HEK293 (cell line): ENCODE results near the gene CCDC13.
A peak's percentile ranks its signal among the peaks of the same experiment; 100 is the strongest.

Experiments
- CTCF ChIA-PET: fragments of 350-600 bp; formaldehyde crosslinking; extraction: SDS; loops from one replicate; lab custom pipeline; 2021; ENCODE audit warnings: antibody characterized with exemption; lab: Yijun Ruan, JAX
- POLR2A ChIA-PET: fragments of 300-600 bp; formaldehyde crosslinking; extraction: SDS; loops from one replicate; lab custom pipeline; 2020; ENCODE audit warnings: antibody characterized with exemption, inconsistent platforms; lab: Yijun Ruan, JAX
- H3K27ac ChIP-seq: fragments of 200-500 bp; sonication (Bioruptor generic); 2 replicates; pipeline ENCODE4 v1.5.1; 2014; ENCODE audit warnings: low read depth, low read length, control low read depth, inconsistent platforms; ENCODE audit errors: extremely low read depth
- H3K36me3 ChIP-seq, 2 experiments: fragments of 200-500 bp in 1 of 2; sonication (Bioruptor generic) in 1 of 2; 1 replicate in 1 of 2; 2 replicates in 1 of 2; pipeline ENCODE4 v1.5.1; 2014 to 2017; ENCODE audit warnings: inconsistent platforms in 2 of 2, low read length in 2 of 2; ENCODE audit not compliant: control insufficient read depth in 2 of 2, insufficient read depth in 1 of 2
- H3K4me1 ChIP-seq: fragments of 200-500 bp; sonication (Bioruptor generic); 2 replicates; pipeline ENCODE4 v1.5.1; 2014; ENCODE audit warnings: mild to moderate bottlenecking, low read length, inconsistent platforms; ENCODE audit not compliant: control insufficient read depth, insufficient read depth
- H3K4me3 ChIP-seq: 2 replicates; pipeline ENCODE4 v1.5.1; 2011; ENCODE audit warnings: low read depth, mild to moderate bottlenecking, control low read depth, low read length, moderate library complexity
- H3K9me3 ChIP-seq: fragments of 200-500 bp; sonication (Bioruptor generic); 2 replicates; pipeline ENCODE4 v1.5.1; 2014; ENCODE audit warnings: low read depth, low read length, inconsistent platforms; ENCODE audit not compliant: control insufficient read depth, insufficient read depth
- HOXD13 ChIP-seq: sonication (generic); formaldehyde crosslinking; IDR thresholded peaks from 2 replicates; pipeline ENCODE4 v1.8.0; 2022; ENCODE audit warnings: missing genetic modification reagents, borderline replicate concordance
- MYNN ChIP-seq: fragments of 450-650 bp; formaldehyde crosslinking; IDR thresholded peaks from 2 replicates; pipeline ENCODE4 v1.5.1; 2016; ENCODE audit warnings: missing biosample characterization, missing genetic modification characterization, borderline replicate concordance
- YY2 ChIP-seq: fragments of 450-650 bp; formaldehyde crosslinking; IDR thresholded peaks from 2 replicates; pipeline ENCODE4 v1.5.1; 2016; ENCODE audit warnings: missing biosample characterization, missing genetic modification characterization
- ZFP37 ChIP-seq: fragments of 450-650 bp; formaldehyde crosslinking; IDR thresholded peaks from 2 replicates; pipeline ENCODE4 v1.5.1; 2016; ENCODE audit warnings: missing biosample characterization, missing genetic modification characterization
- ZNF140 ChIP-seq: fragments of 450-650 bp; formaldehyde crosslinking; IDR thresholded peaks from 2 replicates; pipeline ENCODE4 v1.5.1; 2016; ENCODE audit warnings: missing biosample characterization, missing genetic modification characterization
- ZNF155 ChIP-seq: fragments of 450-650 bp; formaldehyde crosslinking; IDR thresholded peaks from 2 replicates; pipeline ENCODE4 v1.5.1; 2016; ENCODE audit warnings: missing biosample characterization, missing genetic modification characterization
- ZNF19 ChIP-seq: fragments of 450-650 bp; formaldehyde crosslinking; IDR thresholded peaks from 2 replicates; pipeline ENCODE4; 2016; ENCODE audit warnings: missing biosample characterization, missing genetic modification characterization, low read depth
- ZNF24 ChIP-seq: fragments of 450-650 bp; formaldehyde crosslinking; IDR thresholded peaks from 2 replicates; pipeline ENCODE4 v1.5.1; 2016; ENCODE audit warnings: missing biosample characterization, missing genetic modification characterization
- ZNF324 ChIP-seq: fragments of 450-650 bp; formaldehyde crosslinking; IDR thresholded peaks from 2 replicates; pipeline ENCODE4 v1.5.1; 2016; ENCODE audit warnings: missing biosample characterization, missing genetic modification characterization
- ZNF600 ChIP-seq: fragments of 450-650 bp; formaldehyde crosslinking; IDR thresholded peaks from 2 replicates; pipeline ENCODE4 v1.5.1; 2016; ENCODE audit warnings: missing biosample characterization, missing genetic modification characterization
- ZNF654 ChIP-seq: fragments of 450-650 bp; formaldehyde crosslinking; IDR thresholded peaks from 2 replicates; pipeline ENCODE4 v1.5.1; 2016; ENCODE audit warnings: low read depth, missing biosample characterization, missing genetic modification characterization
- ZNF677 ChIP-seq: fragments of 450-650 bp; IDR thresholded peaks from 2 replicates; pipeline ENCODE4 v1.5.0; 2018; ENCODE audit warnings: missing biosample characterization, mild to moderate bottlenecking, missing genetic modification characterization, moderate library complexity
- ZNF701 ChIP-seq: fragments of 450-650 bp; formaldehyde crosslinking; IDR thresholded peaks from 2 replicates; pipeline ENCODE4 v1.5.1; 2016; ENCODE audit warnings: missing biosample characterization, missing genetic modification characterization
- ZNF791 ChIP-seq: fragments of 450-650 bp; formaldehyde crosslinking; IDR thresholded peaks from 2 replicates; pipeline ENCODE4 v1.5.1; 2016; ENCODE audit warnings: missing biosample characterization, missing genetic modification characterization
- TF ChIP-seq, protein P1 (sequence below): fragments of 450-650 bp; formaldehyde crosslinking; IDR thresholded peaks from 2 replicates; pipeline ENCODE4 v1.5.1; 2017; ENCODE audit warnings: missing biosample characterization, missing genetic modification characterization
- TF ChIP-seq, protein P2 (sequence below): fragments of 450-650 bp; formaldehyde crosslinking; IDR thresholded peaks from 2 replicates; pipeline ENCODE4 v1.5.1; 2016; ENCODE audit warnings: missing biosample characterization, missing genetic modification characterization
- TF ChIP-seq, protein P3 (sequence below): sonication (generic); formaldehyde crosslinking; IDR thresholded peaks from 2 replicates; pipeline ENCODE4 v1.8.1; 2022; ENCODE audit warnings: mild to moderate bottlenecking, moderate library complexity, missing genetic modification reagents
- TF ChIP-seq, protein P4 (sequence below): fragments of 450-650 bp; formaldehyde crosslinking; IDR thresholded peaks from 2 replicates; pipeline ENCODE4 v1.5.1; 2016; ENCODE audit warnings: missing biosample characterization, missing genetic modification characterization
- TF ChIP-seq, protein P5 (sequence below): fragments of 450-650 bp; formaldehyde crosslinking; IDR thresholded peaks from 2 replicates; pipeline ENCODE4 v1.5.1; 2017; ENCODE audit warnings: missing biosample characterization, missing genetic modification characterization
- TF ChIP-seq, protein P6 (sequence below): fragments of 450-650 bp; formaldehyde crosslinking; IDR thresholded peaks from 2 replicates; pipeline ENCODE4 v1.5.1; 2016; ENCODE audit warnings: missing biosample characterization, missing genetic modification characterization
- TF ChIP-seq, protein P7 (sequence below): fragments of 450-650 bp; formaldehyde crosslinking; IDR thresholded peaks from 2 replicates; pipeline ENCODE4 v1.5.1; 2016; ENCODE audit warnings: missing biosample characterization, missing genetic modification characterization
- TF ChIP-seq, protein P8 (sequence below): fragments of 450-650 bp; formaldehyde crosslinking; IDR thresholded peaks from 2 replicates; pipeline ENCODE4 v1.5.1; 2017; ENCODE audit warnings: missing biosample characterization, mild to moderate bottlenecking, missing genetic modification characterization, moderate library complexity

CCDC13 gene

DNA sequence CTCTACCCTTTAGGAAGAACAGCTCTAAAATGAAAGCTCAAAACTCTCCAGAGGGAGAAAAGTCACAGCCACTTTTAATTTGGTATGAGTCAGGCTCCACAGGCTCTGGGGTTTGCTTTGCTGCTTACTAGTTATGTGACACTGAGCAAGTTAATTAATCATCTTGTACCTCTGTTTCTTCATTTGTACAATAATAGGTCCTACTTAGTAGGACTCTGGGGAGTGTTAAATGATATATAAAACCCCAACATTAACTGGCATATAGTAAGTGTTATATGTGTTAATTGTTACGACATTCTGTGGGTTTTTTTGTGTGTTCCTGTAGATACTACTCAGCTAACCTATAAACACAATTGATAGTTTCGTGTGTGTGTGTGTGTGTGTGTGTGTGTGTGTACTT, 42.8 kb upstream of the CCDC13 start (continued):
- TF ChIP-seq ZNF677 (tag by site-specific recombination) (no peak), MYNN (tag by site-specific recombination) (peak; percentile 93), ZNF600 (tag by site-specific recombination) (no peak), ZNF19 (tag by site-specific recombination) (no peak), YY2 (tag by site-specific recombination) (no peak), ZNF140 (tag by site-specific recombination) (no peak), ZNF654 (no peak), HOXD13 (no peak)
- TF ChIP-seq, protein P1, sequence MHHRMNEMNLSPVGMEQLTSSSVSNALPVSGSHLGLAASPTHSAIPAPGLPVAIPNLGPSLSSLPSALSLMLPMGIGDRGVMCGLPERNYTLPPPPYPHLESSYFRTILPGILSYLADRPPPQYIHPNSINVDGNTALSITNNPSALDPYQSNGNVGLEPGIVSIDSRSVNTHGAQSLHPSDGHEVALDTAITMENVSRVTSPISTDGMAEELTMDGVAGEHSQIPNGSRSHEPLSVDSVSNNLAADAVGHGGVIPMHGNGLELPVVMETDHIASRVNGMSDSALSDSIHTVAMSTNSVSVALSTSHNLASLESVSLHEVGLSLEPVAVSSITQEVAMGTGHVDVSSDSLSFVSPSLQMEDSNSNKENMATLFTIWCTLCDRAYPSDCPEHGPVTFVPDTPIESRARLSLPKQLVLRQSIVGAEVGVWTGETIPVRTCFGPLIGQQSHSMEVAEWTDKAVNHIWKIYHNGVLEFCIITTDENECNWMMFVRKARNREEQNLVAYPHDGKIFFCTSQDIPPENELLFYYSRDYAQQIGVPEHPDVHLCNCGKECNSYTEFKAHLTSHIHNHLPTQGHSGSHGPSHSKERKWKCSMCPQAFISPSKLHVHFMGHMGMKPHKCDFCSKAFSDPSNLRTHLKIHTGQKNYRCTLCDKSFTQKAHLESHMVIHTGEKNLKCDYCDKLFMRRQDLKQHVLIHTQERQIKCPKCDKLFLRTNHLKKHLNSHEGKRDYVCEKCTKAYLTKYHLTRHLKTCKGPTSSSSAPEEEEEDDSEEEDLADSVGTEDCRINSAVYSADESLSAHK (tag by site-specific recombination) = 0 out of 2 replicates have a peak, but pooled peaks have one; percentile 16
- TF ChIP-seq, protein P2, sequence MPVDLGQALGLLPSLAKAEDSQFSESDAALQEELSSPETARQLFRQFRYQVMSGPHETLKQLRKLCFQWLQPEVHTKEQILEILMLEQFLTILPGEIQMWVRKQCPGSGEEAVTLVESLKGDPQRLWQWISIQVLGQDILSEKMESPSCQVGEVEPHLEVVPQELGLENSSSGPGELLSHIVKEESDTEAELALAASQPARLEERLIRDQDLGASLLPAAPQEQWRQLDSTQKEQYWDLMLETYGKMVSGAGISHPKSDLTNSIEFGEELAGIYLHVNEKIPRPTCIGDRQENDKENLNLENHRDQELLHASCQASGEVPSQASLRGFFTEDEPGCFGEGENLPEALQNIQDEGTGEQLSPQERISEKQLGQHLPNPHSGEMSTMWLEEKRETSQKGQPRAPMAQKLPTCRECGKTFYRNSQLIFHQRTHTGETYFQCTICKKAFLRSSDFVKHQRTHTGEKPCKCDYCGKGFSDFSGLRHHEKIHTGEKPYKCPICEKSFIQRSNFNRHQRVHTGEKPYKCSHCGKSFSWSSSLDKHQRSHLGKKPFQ (tag by site-specific recombination) = no peak
- TF ChIP-seq, protein P3, sequence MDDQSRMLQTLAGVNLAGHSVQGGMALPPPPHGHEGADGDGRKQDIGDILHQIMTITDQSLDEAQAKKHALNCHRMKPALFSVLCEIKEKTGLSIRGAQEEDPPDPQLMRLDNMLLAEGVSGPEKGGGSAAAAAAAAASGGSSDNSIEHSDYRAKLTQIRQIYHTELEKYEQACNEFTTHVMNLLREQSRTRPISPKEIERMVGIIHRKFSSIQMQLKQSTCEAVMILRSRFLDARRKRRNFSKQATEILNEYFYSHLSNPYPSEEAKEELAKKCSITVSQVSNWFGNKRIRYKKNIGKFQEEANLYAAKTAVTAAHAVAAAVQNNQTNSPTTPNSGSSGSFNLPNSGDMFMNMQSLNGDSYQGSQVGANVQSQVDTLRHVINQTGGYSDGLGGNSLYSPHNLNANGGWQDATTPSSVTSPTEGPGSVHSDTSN (CRISPR knock-in tag) = no peak
- TF ChIP-seq, protein P4, sequence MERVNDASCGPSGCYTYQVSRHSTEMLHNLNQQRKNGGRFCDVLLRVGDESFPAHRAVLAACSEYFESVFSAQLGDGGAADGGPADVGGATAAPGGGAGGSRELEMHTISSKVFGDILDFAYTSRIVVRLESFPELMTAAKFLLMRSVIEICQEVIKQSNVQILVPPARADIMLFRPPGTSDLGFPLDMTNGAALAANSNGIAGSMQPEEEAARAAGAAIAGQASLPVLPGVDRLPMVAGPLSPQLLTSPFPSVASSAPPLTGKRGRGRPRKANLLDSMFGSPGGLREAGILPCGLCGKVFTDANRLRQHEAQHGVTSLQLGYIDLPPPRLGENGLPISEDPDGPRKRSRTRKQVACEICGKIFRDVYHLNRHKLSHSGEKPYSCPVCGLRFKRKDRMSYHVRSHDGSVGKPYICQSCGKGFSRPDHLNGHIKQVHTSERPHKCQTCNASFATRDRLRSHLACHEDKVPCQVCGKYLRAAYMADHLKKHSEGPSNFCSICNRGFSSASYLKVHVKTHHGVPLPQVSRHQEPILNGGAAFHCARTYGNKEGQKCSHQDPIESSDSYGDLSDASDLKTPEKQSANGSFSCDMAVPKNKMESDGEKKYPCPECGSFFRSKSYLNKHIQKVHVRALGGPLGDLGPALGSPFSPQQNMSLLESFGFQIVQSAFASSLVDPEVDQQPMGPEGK (tag by site-specific recombination) = no peak
- TF ChIP-seq, protein P5, sequence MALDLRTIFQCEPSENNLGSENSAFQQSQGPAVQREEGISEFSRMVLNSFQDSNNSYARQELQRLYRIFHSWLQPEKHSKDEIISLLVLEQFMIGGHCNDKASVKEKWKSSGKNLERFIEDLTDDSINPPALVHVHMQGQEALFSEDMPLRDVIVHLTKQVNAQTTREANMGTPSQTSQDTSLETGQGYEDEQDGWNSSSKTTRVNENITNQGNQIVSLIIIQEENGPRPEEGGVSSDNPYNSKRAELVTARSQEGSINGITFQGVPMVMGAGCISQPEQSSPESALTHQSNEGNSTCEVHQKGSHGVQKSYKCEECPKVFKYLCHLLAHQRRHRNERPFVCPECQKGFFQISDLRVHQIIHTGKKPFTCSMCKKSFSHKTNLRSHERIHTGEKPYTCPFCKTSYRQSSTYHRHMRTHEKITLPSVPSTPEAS (tag by site-specific recombination) = peak; percentile 81

DNA sequence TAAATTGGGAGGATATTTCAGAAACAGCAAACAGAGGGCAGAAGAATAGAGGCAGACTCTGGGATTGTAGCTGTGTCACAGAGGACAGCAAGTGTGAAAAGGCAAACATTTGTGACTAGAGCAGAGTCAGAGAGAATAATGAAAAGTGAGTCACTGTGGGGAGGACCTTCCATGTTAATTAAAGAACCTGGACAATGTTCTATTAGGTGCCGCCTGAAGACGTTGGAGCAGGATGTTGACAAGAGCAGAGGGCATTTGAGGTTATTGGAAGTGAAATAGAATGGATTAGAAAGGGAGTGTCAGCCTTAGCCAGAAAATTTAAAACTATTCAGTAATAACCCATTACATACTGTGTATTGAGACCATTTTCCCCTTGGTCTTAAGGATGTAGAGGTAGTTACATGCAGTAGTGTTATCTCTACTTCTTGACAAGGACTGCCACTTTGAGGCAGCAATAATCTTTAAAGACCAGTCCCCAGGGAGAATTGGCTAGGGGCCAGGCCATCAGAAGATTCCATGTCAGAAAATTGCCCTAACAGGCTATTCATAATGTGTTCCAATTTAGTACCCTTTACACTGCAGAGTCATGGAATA, 42.0 kb upstream of the CCDC13 start:
- no peak overlapping the region for H3K4me3 ChIP-seq
- ChIA-PET CTCF (interaction anchor here (0.6 to 0.7 kb wide), 2 partner anchors 16 to 29 kb away, joined by 3 read pairs; no protein-coding TSS in a partner anchor), POLR2A (interaction anchor here (1.1 kb wide), 1 partner anchor 10 kb away, joined by 9 read pairs; no protein-coding TSS in a partner anchor)
- H3K27ac ChIP-seq = peak overlapping the region; percentile 3; the same call in 1 of the 2 replicates
- peaks cover 4% of the 10 kb centered on the region; the same call in 1 of the 2 replicates for H3K4me1 ChIP-seq
- no peaks in the 10 kb centered on the region for H3K36me3 ChIP-seq
- no peaks in the 10 kb centered on the region for H3K9me3 ChIP-seq
- TF ChIP-seq ZNF24 (tag by site-specific recombination) (no peak), ZNF701 (no peak), ZFP37 (tag by site-specific recombination) (no peak), ZNF791 (tag by site-specific recombination) (no peak), ZNF155 (tag by site-specific recombination) (no peak), ZNF324 (tag by site-specific recombination) (no peak)
- TF ChIP-seq, protein P6, sequence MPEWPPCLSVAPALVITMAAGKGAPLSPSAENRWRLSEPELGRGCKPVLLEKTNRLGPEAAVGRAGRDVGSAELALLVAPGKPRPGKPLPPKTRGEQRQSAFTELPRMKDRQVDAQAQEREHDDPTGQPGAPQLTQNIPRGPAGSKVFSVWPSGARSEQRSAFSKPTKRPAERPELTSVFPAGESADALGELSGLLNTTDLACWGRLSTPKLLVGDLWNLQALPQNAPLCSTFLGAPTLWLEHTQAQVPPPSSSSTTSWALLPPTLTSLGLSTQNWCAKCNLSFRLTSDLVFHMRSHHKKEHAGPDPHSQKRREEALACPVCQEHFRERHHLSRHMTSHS (tag by site-specific recombination) = no peak
- TF ChIP-seq, protein P7, sequence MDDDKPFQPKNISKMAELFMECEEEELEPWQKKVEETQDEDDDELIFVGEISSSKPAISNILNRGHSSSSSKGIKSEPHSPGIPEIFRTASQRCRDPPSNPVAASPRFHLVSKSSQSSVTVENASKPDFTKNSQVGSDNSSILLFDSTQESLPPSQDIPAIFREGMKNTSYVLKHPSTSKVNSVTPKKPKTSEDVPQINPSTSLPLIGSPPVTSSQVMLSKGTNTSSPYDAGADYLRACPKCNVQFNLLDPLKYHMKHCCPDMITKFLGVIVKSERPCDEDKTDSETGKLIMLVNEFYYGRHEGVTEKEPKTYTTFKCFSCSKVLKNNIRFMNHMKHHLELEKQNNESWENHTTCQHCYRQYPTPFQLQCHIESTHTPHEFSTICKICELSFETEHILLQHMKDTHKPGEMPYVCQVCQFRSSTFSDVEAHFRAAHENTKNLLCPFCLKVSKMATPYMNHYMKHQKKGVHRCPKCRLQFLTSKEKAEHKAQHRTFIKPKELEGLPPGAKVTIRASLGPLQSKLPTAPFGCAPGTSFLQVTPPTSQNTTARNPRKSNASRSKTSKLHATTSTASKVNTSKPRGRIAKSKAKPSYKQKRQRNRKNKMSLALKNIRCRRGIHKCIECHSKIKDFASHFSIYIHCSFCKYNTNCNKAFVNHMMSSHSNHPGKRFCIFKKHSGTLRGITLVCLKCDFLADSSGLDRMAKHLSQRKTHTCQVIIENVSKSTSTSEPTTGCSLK (tag by site-specific recombination) = no peak
- TF ChIP-seq, protein P8, sequence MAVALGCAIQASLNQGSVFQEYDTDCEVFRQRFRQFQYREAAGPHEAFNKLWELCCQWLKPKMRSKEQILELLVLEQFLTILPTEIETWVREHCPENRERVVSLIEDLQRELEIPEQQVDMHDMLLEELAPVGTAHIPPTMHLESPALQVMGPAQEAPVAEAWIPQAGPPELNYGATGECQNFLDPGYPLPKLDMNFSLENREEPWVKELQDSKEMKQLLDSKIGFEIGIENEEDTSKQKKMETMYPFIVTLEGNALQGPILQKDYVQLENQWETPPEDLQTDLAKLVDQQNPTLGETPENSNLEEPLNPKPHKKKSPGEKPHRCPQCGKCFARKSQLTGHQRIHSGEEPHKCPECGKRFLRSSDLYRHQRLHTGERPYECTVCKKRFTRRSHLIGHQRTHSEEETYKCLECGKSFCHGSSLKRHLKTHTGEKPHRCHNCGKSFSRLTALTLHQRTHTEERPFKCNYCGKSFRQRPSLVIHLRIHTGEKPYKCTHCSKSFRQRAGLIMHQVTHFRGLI = no peak
